ENCODE data around the gene OST4.
A peak's percentile ranks its signal among the peaks of the same experiment; 100 is the strongest.

OST4 gene

GRCh38 chr2:27060323-27060722, 11.1 kb downstream of the OST4 start:
- DNase-seq = no peak
- TF ChIP-seq GATA1 (IDR thresholded peaks at IDR 0.05; ENCODE audit: low read depth, low read length) = no peak
- TF ChIP-seq POLR2A (IDR thresholded peaks at IDR 0.05; ENCODE audit: low read length) = no peak

GRCh38 chr2:27059141-27059820, 12.2 kb downstream of the OST4 start:
- TF ChIP-seq POLR2A (IDR thresholded peaks at IDR 0.05; ENCODE audit: low read length) (peak; percentile 15), GATA1 (IDR thresholded peaks at IDR 0.05; ENCODE audit: low read depth, low read length) (no peak)
- DNase-seq = no peak

DNA sequence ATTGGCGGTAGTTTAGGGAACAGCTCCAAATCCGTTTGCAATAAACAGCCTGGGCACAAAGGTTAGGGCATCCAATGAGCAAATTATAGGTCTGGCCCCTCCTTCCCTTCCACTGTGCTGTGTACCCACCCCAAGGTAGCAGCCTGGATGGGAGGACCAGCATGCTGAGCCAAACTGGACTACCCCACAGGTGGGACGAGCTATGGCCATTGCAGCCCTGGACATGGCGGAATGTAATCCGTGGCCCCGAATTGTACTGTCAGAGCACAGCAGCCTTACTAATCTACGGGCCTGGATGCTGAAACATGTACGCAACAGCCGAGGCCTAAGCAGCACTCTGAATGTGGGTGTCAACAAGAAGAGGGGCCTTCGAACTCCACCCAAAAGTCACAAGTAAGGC, 13.2 kb downstream of the OST4 start:
- TF ChIP-seq GATA1 (IDR thresholded peaks at IDR 0.05; ENCODE audit: low read depth, low read length) = no peak
- no peak for TF ChIP-seq POLR2A (IDR thresholded peaks at IDR 0.05; ENCODE audit: low read length)
- peak; percentile 20 to 65 for DNase-seq

- DNase-seq = peak in 1 of 2 experiments; percentile 28
- TF ChIP-seq GATA1 (IDR thresholded peaks at IDR 0.05; ENCODE audit: low read depth, low read length) (no peak), POLR2A (IDR thresholded peaks at IDR 0.05; ENCODE audit: low read length) (no peak)
These were observed 14.3 kb downstream of the OST4 start for GRCh38 chr2:27057184-27057583.

DNA sequence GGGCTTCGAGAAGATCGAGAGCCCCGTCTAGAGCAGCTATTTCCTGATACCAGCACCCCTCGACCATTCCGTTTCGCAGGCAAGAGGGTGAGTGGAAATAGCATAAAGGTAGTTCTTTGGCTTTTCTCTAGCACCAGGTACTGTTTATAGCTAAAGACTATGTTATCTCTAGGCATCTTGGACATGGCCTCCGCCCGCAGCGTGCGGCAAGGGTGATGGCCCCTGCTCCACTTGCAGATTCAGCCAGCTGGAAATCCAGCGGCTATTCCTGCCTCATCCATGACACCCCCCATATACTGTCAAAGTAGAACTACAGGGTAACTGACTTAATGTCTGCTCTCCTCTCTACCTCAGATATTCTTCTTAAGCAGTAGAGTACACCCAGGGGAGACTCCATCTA, 16.7 kb downstream of the OST4 start:
- TF ChIP-seq POLR2A (IDR thresholded peaks at IDR 0.05; ENCODE audit: low read length) (no peak), GATA1 (IDR thresholded peaks at IDR 0.05; ENCODE audit: low read depth, low read length) (no peak)
- DNase-seq = no peak

DNA sequence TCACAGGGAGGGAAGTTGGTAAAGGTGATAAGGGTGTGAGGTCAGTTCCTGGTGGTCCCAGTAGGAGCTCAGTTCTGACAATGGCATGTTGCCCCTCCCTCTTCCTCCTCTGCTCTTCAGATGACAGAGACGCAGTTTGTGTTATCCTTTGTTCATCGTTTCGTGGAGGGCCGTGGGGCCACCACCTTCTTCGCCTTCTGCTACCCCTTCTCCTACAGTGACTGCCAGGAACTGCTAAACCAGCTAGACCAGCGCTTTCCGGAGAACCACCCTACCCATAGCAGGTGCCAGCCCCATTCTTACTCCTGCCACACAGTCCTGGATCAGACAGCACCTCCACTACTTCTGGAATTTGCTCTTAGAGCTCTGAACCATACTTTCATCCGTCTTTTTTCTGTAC, 17.7 kb downstream of the OST4 start:
- TF ChIP-seq GATA1 (IDR thresholded peaks at IDR 0.05; ENCODE audit: low read depth, low read length) (no peak), POLR2A (IDR thresholded peaks at IDR 0.05; ENCODE audit: low read length) (no peak)
- DNase-seq = no peak

- DNase-seq = no peak
- TF ChIP-seq POLR2A (IDR thresholded peaks at IDR 0.05; ENCODE audit: low read length) = no peak
- TF ChIP-seq GATA1 (IDR thresholded peaks at IDR 0.05; ENCODE audit: low read depth, low read length) = no peak
These were observed 18.1 kb downstream of the OST4 start for GRCh38 chr2:27053321-27053720.

- peak; percentile 54 to 61 for DNase-seq
- TF ChIP-seq POLR2A (IDR thresholded peaks at IDR 0.05; ENCODE audit: low read length) (no peak), GATA1 (IDR thresholded peaks at IDR 0.05; ENCODE audit: low read depth, low read length) (no peak)
These were observed 19.4 kb downstream of the OST4 start for GRCh38 chr2:27051902-27052645.

GRCh38 chr2:27050996-27051901, 20.2 kb downstream of the OST4 start, which contains the start of gene AGBL5:
TSS of gene AGBL5 (plus strand) at chr2:27051668. CDS start at chr2:27052959, 1,291 bp downstream.
- peak; percentile 89 for TF ChIP-seq POLR2A (IDR thresholded peaks at IDR 0.05; ENCODE audit: low read length)
- TF ChIP-seq GATA1 (IDR thresholded peaks at IDR 0.05; ENCODE audit: low read depth, low read length) = no peak
- DNase-seq = peak; percentile 97

GRCh38 chr2:27050281-27050995, 21.0 kb downstream of the OST4 start:
- DNase-seq = peak; percentile 93 to 98
- TF ChIP-seq POLR2A (IDR thresholded peaks at IDR 0.05; ENCODE audit: low read length) (no peak), GATA1 (IDR thresholded peaks at IDR 0.05; ENCODE audit: low read depth, low read length) (no peak)

GRCh38 chr2:27049422-27050280, 21.8 kb downstream of the OST4 start:
- no peak for DNase-seq
- TF ChIP-seq POLR2A (IDR thresholded peaks at IDR 0.05; ENCODE audit: low read length) (no peak), GATA1 (IDR thresholded peaks at IDR 0.05; ENCODE audit: low read depth, low read length) (no peak)

DNA sequence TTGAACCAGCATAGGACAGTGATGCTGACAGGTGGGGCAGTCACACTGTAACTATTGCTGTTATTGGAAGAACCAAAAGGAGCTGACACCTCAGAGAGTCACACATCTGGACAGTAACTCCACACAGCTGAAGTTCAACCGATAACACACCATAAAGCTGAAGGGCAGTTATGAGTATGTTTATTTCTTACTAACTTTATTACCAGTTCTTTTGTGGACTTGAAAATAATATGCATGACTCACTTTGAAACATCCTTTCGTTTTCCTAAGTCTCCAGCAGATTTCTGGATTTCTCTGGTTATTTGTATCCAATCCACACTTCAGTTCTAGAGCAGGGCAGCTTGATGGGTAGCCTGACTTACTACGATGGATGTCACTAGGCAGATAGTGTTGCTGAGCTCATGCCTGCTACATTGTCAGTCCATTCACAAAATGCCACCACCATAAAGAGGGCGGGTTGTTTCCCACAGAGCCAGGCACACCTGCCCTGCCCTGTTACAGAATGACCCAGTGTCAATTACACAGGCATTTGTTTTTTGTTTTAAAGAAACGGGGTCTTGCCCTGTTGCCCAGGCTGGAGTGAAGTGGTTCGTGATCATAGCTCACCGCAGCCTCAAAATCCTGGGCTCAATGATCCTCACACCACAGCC, 28.3 kb downstream of the OST4 start:
- DNase-seq = no peak
- TF ChIP-seq GATA1 (IDR thresholded peaks at IDR 0.05; ENCODE audit: low read depth, low read length) = no peak
- no peak for TF ChIP-seq POLR2A (IDR thresholded peaks at IDR 0.05; ENCODE audit: low read length)
